T-helper 22 cell (primary cell): Measurements from ENCODE around the gene ITGA7.

Experiments
- DNase-seq: peaks from one replicate; pipeline ENCODE4 v3.0.0-alpha.2; 2020; ENCODE audit warnings: low read depth

ITGA7 gene

GRCh38 chr12:55642669-55643068, 65.0 kb downstream of the ITGA7 start:
- no peak for DNase-seq

GRCh38 chr12:55642267-55642666, 65.4 kb downstream of the ITGA7 start:
- DNase-seq = no peak

GRCh38 chr12:55641595-55641994, 66.1 kb downstream of the ITGA7 start:
- no peak for DNase-seq

- DNase-seq = no peak
Measured at GRCh38 chr12:55637467-55637866, 70.2 kb downstream of the ITGA7 start.

- DNase-seq = no peak
Measured at GRCh38 chr12:55636853-55637252, 70.9 kb downstream of the ITGA7 start, which contains the start of gene OR10P1. Gene OR10P1, plus strand, starts transcription at chr12:55636892. Its CDS starts 0 bp downstream, at chr12:55636892.

GRCh38 chr12:55636116-55636655, 71.5 kb downstream of the ITGA7 start:
- DNase-seq = no peak
